ELR (cell line): Measurements from ENCODE around the gene PDE3B.
"Not testable (repeated sequence)": the region's sequence is repeated elsewhere in the genome, so short reads cannot be mapped to it uniquely, and the experiment has no call there.

ENCODE experiments used
- DNase-seq: peaks from one replicate; pipeline ENCODE4 v3.0.0-alpha.2; 2015; ENCODE audit warnings: low read depth

PDE3B gene

GRCh38 chr11:14748090-14748489, 104.5 kb downstream of the PDE3B start:
- DNase-seq = no peak

- DNase-seq = no peak
These were observed 107.3 kb downstream of the PDE3B start for GRCh38 chr11:14750911-14751310.

- no peak for DNase-seq
These were observed 108.4 kb downstream of the PDE3B start for GRCh38 chr11:14751975-14752407.

DNA sequence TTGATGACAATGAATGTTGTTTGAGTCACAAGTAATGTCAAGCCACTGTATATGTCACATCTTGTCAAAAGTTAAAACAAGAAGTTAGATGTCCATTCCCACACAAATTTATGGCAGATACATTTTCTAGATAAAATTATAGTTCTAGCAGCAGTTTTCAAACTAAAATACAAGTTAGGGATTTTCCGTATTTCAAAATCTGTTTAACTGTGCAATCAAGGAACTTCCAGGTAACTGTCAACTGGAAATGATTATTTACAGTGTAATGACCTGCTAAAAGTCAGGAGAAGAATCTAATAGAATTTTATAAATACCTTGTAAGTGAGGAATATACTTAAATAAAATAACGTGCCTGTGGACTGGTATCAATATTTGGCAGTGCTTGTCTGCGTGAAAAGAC, 111.5 kb downstream of the PDE3B start:
- no peak for DNase-seq

GRCh38 chr11:14756349-14756748, 112.7 kb downstream of the PDE3B start:
- DNase-seq = no peak

DNA sequence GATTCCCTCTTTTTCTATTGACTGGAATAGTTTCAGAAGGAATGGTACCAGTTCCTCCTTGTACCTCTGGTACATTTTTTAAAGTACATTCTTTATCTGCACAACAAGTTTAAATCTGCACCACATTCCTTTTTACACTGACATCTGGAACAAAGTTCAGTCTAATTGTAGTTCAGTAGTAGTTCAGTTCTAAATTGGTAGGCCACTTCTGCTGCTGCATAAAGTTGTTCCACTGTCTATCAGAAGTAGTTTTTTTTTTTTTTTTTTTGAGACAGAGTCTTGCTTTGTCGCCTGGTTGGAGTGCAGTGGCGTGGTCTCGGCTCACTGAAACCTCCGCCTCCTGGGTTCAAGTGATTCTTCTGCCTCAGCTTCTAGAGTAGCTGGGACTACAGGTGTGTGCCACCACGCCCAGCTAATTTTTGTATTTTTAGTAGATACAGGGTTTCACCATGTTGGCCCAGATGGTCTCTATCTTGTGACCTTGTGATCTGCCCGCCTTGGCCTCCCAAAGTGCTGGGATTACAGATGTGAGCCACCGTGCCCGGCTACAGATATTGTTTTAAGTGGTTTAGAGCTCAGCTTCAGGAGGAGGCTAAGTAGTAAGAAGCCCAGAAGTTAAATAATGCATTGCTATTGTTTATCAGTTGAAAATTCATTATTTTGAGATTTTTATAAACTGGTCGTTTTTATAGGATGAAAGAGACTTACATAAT, 115.9 kb downstream of the PDE3B start:
- not testable (repeated sequence) for DNase-seq

- no peak for DNase-seq
These were observed 120.6 kb downstream of the PDE3B start for GRCh38 chr11:14764179-14764578.

GRCh38 chr11:14764579-14765527, 121.2 kb downstream of the PDE3B start:
- peak; percentile 47 for DNase-seq

- DNase-seq = no peak
These were observed 123.0 kb downstream of the PDE3B start for GRCh38 chr11:14766585-14766984.

DNA sequence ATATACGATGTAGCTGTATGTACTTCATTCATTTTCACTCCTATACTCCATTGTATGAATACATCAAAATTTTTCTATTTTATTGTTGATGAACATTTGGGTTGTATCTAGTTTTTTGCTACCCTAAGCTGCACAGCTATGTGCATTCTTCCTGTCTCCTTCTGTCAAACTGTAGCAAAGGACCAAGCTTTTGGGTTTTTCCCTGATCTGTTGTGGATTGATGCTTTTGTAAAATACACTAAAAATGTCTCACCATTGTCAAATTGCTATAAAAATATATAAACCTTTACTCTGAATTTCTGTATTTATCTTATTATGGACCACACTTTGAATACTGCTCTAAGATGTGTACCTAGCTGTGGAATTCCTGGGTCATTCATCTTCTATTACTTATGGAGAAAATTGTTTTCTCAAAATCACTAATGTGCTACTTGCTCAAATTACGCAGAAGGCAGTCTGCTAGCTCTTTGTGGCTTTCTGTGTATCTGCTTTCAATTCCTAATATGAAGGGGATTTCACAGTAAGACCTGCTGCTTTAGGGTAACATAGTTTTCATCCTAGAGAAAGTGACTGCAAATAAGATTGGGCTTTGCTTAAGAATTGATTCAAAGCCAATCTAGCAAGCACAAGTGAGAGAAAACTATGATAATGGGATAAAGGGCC, 125.1 kb downstream of the PDE3B start:
- no peak for DNase-seq

- peak; percentile 3 for DNase-seq
These were observed 130.2 kb downstream of the PDE3B start for GRCh38 chr11:14773755-14774154.

- no peak for DNase-seq
These were observed 131.1 kb downstream of the PDE3B start for GRCh38 chr11:14774721-14775120.

GRCh38 chr11:14775897-14776296, 132.3 kb downstream of the PDE3B start:
- no peak for DNase-seq

- DNase-seq = not testable (repeated sequence)
These were observed 134.9 kb downstream of the PDE3B start for GRCh38 chr11:14778460-14778859.

DNA sequence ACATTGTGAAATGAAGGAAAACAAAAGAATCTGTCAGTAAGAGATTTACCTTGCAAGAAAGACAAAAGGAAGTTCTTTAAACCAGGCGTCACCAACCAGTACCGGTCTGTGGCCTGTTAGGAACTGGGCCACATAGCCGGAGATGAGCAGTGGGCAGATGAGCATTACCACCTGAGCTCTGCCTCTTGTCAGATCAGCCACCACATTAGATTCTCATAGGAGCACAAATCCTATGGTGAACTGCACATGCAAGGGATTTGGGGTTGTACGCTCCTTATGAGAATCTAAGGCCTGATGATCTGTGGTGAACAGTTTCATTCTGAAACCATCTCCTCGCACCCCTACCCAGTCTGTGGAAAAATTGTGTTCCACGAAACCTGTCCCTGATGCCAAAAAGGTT, 140.2 kb downstream of the PDE3B start:
- DNase-seq = no peak

- DNase-seq = no peak
These were observed 140.6 kb downstream of the PDE3B start for GRCh38 chr11:14784230-14784629.

DNA sequence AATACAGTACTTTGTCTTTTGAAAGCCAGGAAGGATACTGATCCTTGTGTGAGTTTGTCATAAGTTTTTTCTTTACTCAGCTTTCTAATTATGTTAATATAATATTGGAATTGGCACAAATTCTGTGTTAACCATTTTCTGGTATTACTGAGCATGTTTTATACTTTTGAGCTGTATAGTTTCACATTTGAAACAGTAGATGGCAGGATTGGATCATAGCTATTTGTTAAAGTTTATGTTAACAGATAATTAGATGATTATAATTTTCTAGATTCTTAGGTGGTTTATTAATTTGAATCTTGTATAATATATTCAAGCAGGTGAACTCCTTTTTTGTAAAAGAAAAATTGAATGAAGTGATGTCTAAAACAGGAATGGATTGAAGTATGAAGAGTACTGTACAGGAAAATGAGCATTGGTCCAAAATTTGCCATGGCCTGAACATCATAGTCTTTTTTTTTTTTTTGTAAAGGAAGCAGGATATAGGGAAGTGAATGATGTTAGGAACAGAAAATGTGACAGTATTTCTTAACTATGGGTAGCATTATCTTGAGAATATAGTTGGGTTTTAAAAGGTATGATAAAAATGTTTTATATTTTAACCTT, 146.4 kb downstream of the PDE3B start:
- peak; percentile 13 for DNase-seq

- DNase-seq = no peak
These were observed 149.9 kb downstream of the PDE3B start for GRCh38 chr11:14793546-14793945.

GRCh38 chr11:14796028-14796427, 152.4 kb downstream of the PDE3B start:
- not testable (repeated sequence) for DNase-seq

- DNase-seq = no peak
These were observed 160.2 kb downstream of the PDE3B start for GRCh38 chr11:14803846-14804245.

GRCh38 chr11:14809466-14809865, 165.9 kb downstream of the PDE3B start:
- no peak for DNase-seq

- DNase-seq = no peak
These were observed 169.2 kb downstream of the PDE3B start for GRCh38 chr11:14812757-14813156.
